GM19452 (cell line): ENCODE results near the gene RABGAP1L.
"Not testable (repeated sequence)": the region's sequence is repeated elsewhere in the genome, so short reads cannot be mapped to it uniquely, and the experiment has no call there.

ENCODE experiments used
- ATAC-seq: cut with Tn5 transposase; IDR thresholded peaks from one replicate; pipeline ENCODE4 v1.9.1; 2021; ENCODE audit not compliant: unreplicated experiment

RABGAP1L gene

GRCh38 chr1:174286042-174286441 is 126.7 kb downstream of the RABGAP1L start:
- no peak for ATAC-seq

DNA sequence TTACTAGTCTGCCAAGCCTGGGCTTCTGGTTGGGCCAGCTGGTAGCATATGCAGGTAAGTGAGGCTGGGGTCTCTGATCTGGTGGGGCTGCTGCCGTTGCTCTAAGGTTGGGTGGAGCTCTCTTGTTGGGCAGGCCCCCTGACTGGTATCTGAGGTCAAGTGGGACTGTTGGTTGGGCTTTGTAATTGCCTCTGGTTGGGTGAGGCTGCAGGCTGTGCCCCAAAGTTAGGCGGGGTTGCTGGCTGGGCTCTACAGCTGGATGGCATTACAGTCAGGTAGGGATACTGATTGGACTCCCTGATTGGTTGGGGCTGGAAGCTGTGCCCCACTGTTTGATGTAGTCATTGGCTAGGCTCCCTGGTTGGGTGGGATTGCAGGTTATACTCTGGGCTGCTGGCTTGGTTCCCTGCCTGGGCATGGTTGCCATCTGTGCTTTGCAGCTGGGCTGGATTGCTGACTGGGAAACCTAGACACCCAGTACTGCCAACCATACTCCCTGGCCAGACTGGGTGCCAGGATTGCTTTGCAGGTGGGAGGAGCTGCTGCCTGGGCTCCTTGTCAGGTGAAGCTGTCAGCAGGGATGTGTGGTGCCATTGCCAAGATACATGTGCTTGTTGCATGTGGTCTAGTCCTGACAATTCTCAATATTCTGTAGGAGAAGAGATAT is 130.5 kb downstream of the RABGAP1L start:
- no peak for ATAC-seq

DNA sequence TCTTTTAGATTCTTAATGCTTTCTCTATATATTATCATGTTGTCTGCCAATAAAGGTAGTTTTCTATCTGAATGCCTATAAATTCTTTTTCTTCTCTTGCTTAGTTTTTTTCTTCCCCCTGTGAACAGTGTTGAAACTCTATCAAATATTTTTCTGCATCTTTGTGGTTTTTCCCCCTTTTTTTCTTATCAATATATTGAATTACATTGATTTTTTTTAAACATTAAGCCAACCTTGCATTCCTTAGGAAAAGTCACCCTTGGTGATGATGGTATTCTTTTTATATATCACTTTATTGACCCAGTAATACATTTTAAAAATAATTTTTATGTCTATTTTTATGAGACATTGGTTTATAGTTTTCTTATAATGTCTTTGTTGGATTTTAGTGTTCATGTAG is 131.7 kb downstream of the RABGAP1L start:
- ATAC-seq: no peak

- ATAC-seq: no peak
These were observed 137.0 kb downstream of the RABGAP1L start for GRCh38 chr1:174296309-174296708.

- ATAC-seq: no peak
These were observed 138.0 kb downstream of the RABGAP1L start for GRCh38 chr1:174297351-174297750.

DNA sequence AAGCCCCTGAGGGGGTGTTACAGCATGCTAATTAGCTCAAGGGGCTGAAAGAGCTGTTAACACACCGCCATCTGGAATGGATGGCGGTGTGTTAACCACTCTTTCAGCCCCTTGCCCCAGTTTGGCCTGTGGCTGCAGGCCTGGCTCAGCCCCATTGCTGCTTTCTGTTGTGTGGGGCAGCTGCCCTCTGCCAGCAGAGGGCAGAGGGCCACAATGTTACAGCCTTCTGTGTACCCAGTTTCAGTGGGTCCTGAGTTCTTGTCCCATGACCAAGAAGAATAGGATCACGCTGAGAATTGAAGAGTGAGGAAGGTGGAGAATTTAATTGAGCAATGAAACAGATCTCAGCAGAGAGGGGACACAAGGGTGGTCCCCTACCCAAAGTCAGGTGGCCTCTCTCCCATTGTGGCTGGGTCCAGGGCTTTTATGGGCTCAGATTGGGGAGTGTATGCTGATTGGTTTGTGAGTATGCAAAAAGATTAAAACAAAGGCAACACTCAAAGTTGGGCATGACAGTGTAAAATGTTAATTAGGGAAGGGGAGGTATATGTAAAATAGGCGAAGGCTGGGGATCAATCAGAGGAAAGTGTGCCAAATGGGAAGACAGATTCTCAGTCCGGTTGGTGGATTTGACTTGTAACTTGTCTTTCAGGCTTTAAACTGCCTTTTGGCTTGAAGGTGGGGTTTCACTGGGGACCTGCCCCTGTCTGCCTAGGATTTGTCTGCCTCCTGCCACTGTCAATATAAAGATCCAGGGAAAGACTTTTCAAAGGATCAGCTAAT is 142.2 kb downstream of the RABGAP1L start:
- no peak for ATAC-seq

DNA sequence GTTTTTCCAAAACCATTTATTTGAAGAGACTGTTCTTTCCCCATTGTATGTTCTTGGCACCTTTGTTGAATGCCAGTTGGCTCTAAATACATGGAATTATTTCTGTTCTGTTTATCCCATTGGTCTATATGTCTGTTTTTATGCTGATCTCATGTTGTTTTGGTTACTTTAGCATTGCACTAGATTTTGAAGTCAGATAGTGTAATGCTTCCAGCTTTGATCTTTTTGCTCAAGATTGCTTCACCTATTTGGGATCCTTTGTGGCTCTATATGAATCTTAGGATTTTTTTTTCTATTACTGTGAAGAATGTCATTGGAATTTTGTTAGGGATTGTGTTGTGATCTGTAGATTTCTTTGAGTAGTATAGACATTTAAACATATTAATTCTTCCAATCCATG is 149.3 kb downstream of the RABGAP1L start:
- no peak for ATAC-seq

GRCh38 chr1:174309490-174309889 is 150.2 kb downstream of the RABGAP1L start:
- no peak for ATAC-seq

GRCh38 chr1:174314433-174314832 is 155.1 kb downstream of the RABGAP1L start:
- ATAC-seq: no peak

- ATAC-seq: no peak
These were observed 155.9 kb downstream of the RABGAP1L start for GRCh38 chr1:174315239-174315638.

DNA sequence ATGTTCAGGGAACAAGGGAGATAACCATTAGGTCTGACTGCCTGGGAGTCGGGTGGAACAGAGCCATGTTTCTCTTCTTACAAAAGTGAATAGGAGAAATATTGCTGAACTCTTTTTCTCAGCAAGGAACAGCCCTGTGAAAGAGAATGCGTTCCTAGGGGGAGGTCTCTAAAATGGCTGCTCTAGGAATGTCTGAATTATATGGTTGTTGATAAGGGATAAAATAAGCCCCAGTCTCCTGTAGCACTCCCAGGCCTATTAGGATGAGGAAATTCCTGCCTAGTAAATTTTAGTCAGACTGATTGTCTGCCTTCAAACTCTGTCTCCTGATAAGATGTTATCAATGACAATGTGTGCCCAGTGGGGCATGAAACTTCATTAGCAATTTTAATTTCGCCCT is 161.6 kb downstream of the RABGAP1L start:
- ATAC-seq: not testable (repeated sequence)

DNA sequence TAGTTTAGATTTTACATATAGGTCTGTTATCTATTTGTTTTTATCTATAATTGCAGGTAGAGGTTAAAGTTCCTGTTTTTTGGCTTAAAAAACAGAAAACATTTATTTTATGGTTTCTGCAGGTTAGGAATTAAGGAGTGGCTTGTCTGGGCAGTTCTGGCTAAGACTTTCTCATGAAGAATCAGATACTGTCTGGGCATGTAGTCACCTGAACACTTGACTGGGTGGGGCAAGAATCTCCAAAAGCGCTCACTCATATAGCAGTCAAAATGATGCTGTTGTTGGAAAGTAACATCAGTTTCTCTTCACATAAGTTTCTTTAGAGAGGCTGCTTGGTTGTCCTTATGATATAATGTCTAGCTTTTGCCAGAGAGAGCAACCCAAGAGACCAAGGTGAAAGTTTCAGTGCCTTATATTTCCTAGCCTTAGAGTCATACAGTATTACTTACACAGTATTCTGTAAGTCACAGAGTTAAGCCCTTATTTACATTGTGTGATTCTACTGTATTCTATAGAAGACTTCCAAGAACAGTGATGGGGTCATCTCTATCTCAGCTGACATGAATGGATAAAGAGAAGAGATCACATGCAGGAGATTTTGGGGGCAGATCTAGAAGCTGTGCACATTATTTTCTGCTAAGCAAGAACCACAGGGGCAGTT is 163.0 kb downstream of the RABGAP1L start:
- ATAC-seq: no peak

GRCh38 chr1:174324493-174324892 is 165.2 kb downstream of the RABGAP1L start:
- no peak for ATAC-seq

GRCh38 chr1:174324939-174325338 is 165.6 kb downstream of the RABGAP1L start:
- ATAC-seq: no peak

DNA sequence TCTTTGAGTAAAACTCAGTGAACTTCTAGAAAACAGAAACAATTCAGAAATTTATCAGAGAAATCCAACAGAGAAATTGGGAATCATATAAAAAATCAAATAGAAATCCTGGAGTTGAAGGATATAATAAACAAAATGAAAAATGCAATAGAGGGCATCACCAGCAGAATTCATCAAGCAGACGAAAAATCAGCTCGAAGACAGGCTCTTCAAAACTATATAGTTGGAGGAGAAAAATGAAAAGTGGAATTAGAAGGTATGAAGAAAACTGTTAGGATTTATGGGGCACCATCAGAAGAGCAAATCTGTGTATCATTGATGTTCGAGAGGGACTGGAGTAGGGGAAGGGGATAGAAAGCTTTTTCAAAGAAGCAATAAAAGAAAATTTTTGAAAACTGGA is 167.0 kb downstream of the RABGAP1L start:
- ATAC-seq: no peak

DNA sequence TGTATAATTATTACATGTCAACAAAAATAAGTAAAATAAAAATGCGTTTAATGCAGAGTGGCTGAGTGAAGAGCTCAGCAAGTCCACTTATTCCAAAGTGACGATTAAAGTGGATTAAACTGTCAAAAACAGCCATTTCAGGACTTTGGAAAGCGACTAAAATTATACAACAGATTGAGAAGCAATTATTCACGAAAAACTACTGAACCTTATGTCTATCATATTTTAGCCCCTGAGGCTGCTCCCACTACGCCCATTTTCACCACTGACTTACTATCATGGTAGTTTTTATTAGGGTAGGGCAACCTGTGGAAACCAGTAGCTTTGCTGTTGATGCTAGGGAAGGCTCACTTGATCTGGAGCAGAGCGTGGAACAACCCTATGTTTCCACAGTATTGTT is 174.1 kb downstream of the RABGAP1L start:
- ATAC-seq: no peak

DNA sequence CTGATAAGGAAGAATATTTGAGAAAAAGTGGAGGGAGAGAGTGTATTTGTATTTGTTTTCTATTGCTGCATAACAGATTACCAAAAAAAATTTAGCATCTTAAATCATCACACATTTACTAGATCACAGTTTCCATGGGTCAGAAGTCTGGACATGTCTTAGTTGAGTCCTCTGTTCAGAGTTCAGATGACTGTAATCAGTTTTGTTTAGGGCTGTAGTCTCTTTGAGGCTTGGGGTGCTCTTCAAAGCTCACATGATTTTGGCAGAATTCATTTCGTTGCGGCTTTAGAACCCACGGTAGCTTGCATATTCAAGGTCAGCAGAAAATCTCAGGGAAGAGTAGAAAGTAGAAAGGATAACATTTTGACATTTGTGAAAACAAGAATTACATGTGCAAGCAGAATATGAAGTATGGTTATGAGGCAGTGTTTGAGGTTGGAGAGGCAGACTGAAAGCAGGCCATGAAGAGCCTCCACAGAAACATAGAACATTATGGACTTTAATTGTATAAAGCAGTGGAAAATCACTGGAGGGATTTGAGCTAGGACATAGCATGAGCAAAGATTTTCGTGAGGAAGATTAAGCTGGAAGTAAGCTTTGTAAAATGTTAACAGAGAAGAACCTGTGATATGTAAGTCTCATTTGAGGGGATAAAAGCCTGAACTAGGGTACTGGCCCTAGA is 177.8 kb downstream of the RABGAP1L start:
- ATAC-seq: no peak

GRCh38 chr1:174340404-174340803 is 181.1 kb downstream of the RABGAP1L start:
- not testable (repeated sequence) for ATAC-seq

- peak; percentile 92 for ATAC-seq
These were observed 184.8 kb downstream of the RABGAP1L start for GRCh38 chr1:174344162-174344561.

DNA sequence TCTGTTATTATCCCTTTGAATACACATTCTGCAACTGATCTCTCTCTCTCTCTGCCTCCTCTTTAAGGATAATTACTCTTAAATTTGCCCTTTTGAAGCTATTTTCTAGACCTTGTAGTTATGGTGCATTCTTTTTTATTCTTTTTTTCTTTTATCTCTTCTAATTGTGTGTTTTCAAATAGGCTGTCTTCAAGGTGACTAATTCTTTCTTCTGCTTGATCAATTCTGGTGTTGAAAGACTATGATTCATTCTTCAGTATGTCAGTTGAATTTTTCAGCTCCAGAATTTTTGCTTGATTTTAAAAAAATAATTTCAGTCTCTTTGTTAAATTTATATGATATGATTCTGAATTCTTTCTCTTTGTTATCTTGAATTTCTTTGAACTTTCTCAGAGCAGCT is 192.8 kb downstream of the RABGAP1L start:
- no peak for ATAC-seq

- ATAC-seq: no peak
These were observed 193.7 kb downstream of the RABGAP1L start for GRCh38 chr1:174352883-174353608.
